ENCODE measurements around the gene GJB1. TPM values are rescaled to one million over a fixed set of nuclear protein-coding genes. Genes with fewer than 3 reads are reported as not detected.

Gene GJB1
- total RNA-seq, 1 experiment from 2014 or later = not detected

- Mint-ChIP-seq H3K36me3 (ENCODE audit: insufficient read depth in 1 of 3, low read depth in 3 of 3) (peaks cover 0 to 2% (median 0%) of the 10 kb centered on the region in 3 experiments; a peak in 2 of 7 replicates), H3K4me1 (peaks cover 17% of the 10 kb centered on the region in 2 experiments), H3K27me3 (ENCODE audit: low read depth) (no peaks in the 10 kb centered on the region; the same call in none of the 2 replicates), H3K9me3 (peaks cover 47 to 49% of the 10 kb centered on the region in 2 experiments), H3K4me3 (no peak overlapping the region), H3K27ac (no peak overlapping the region)
- no peak overlapping the region for H2AK5ac ChIP-seq (ENCODE audit: insufficient read length, low read length)
- no peak for DNase-seq
- no CpG with 5 or more reads among the region's 3 CpGs for WGBS (ENCODE audit: extremely low coverage, insufficient read length, low lambda C conversion rate)
- no peaks in the 10 kb centered on the region for H3K79me2 ChIP-seq (ENCODE audit: insufficient read depth, low read length)
- H4K5ac ChIP-seq (ENCODE audit: insufficient read length, low read depth, low read length) = no peak overlapping the region
- H2BK20ac ChIP-seq (ENCODE audit: low read depth, low read length, poor library complexity, severe bottlenecking) = no peak overlapping the region
- TF ChIP-seq, protein P1, sequence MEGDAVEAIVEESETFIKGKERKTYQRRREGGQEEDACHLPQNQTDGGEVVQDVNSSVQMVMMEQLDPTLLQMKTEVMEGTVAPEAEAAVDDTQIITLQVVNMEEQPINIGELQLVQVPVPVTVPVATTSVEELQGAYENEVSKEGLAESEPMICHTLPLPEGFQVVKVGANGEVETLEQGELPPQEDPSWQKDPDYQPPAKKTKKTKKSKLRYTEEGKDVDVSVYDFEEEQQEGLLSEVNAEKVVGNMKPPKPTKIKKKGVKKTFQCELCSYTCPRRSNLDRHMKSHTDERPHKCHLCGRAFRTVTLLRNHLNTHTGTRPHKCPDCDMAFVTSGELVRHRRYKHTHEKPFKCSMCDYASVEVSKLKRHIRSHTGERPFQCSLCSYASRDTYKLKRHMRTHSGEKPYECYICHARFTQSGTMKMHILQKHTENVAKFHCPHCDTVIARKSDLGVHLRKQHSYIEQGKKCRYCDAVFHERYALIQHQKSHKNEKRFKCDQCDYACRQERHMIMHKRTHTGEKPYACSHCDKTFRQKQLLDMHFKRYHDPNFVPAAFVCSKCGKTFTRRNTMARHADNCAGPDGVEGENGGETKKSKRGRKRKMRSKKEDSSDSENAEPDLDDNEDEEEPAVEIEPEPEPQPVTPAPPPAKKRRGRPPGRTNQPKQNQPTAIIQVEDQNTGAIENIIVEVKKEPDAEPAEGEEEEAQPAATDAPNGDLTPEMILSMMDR (conservative IDR thresholded peaks at IDR 0.05) = no peak
- peaks cover 31% of the 10 kb centered on the region for H3K9me3 ChIP-seq (ENCODE audit: control insufficient read depth, low read depth, low read length)
- no peak overlapping the region for H2BK15ac ChIP-seq (ENCODE audit: low read depth, low read length)
- H2AFZ ChIP-seq (ENCODE audit: low read length) = no peak overlapping the region
- H3K79me1 ChIP-seq (ENCODE audit: insufficient read depth, low read depth, low read length, poor library complexity, severe bottlenecking) = no peaks in the 10 kb centered on the region
- H4K20me1 ChIP-seq (ENCODE audit: control insufficient read depth, insufficient read depth, insufficient read length) = no peaks in the 10 kb centered on the region
- H3K23ac ChIP-seq (ENCODE audit: insufficient read length, low read depth, low read length) = no peak overlapping the region
- no peak overlapping the region for H2BK5ac ChIP-seq (ENCODE audit: insufficient read length, low read length)
- H3K23me2 ChIP-seq (ENCODE audit: insufficient read length, low read depth, low read length, poor library complexity, severe bottlenecking) = no peaks in the 10 kb centered on the region
- no peak overlapping the region for H4K91ac ChIP-seq (ENCODE audit: insufficient read length, low read depth, low read length)
- no peak overlapping the region for H2BK12ac ChIP-seq (ENCODE audit: insufficient read length, low read depth, low read length)
- no peak overlapping the region for H3K56ac ChIP-seq (ENCODE audit: insufficient read length, low read depth, low read length)
- H3K18ac ChIP-seq (ENCODE audit: insufficient read length, low read depth, low read length) = no peak overlapping the region
- no peak overlapping the region for H4K8ac ChIP-seq (replicated peaks; ENCODE audit: insufficient read length, low read depth, low read length)
- no peak overlapping the region for H3K4ac ChIP-seq (ENCODE audit: low read depth, low read length)
- H3K4me2 ChIP-seq (ENCODE audit: insufficient read depth, insufficient read length, low read length) = no peak overlapping the region
- no peak overlapping the region for H3T11ph ChIP-seq (ENCODE audit: low read length)
- H3K14ac ChIP-seq (ENCODE audit: insufficient read depth, low read length) = no peak overlapping the region
- no peaks in the 10 kb centered on the region for H3K27me3 ChIP-seq (ENCODE audit: insufficient read depth, low read length)
- H3K9ac ChIP-seq (ENCODE audit: extremely low read depth, insufficient read length, low read length) = no peak overlapping the region
- no peak overlapping the region for H2BK120ac ChIP-seq (ENCODE audit: low read depth, low read length, poor library complexity, severe bottlenecking)
- peaks cover 4% of the 10 kb centered on the region; the same call in 1 of the 2 replicates for H3K4me1 ChIP-seq (ENCODE audit: insufficient read depth, low read length)
- no peak overlapping the region for H3K27ac ChIP-seq (ENCODE audit: insufficient read length, low read depth, low read length)
Observed at GRCh38 chrX:71198066-71198465, 25.0 kb upstream of the GJB1 start.

All from H9 (cell line).